H9 (cell line): ENCODE data around the gene RASGEF1C. TPM values are rescaled to one million over a fixed set of nuclear protein-coding genes. Genes with fewer than 3 reads are reported as not detected.

Experiments used
- DNase-seq: peaks from one replicate; pipeline ENCODE4 v3.0.0-alpha.2; 2017
- H2AFZ ChIP-seq: one replicate; pipeline ENCODE4 v1.6.1; 2013; ENCODE audit warnings: mild to moderate bottlenecking, low read length, control low read depth, moderate library complexity
- H2AK5ac ChIP-seq: 2 replicates; pipeline ENCODE4 v1.6.1; 2013; ENCODE audit warnings: low read length, control low read depth, mixed read lengths; ENCODE audit not compliant: insufficient read length
- H2BK120ac ChIP-seq: one replicate; pipeline ENCODE4 v1.6.1; 2013; ENCODE audit warnings: low read depth, mild to moderate bottlenecking, low read length, control low read depth, inconsistent platforms; ENCODE audit not compliant: poor library complexity, severe bottlenecking
- H2BK12ac ChIP-seq: 2 replicates; pipeline ENCODE4 v1.6.1; 2013; ENCODE audit warnings: low read length, control low read depth, mixed read lengths, low read depth; ENCODE audit not compliant: insufficient read length
- H2BK15ac ChIP-seq: 2 replicates; pipeline ENCODE4 v1.6.1; 2013; ENCODE audit warnings: low read depth, low read length, control low read depth
- H2BK20ac ChIP-seq: one replicate; pipeline ENCODE4 v1.6.1; 2013; ENCODE audit warnings: low read depth, mild to moderate bottlenecking, low read length, control low read depth, inconsistent platforms; ENCODE audit not compliant: poor library complexity, severe bottlenecking
- H2BK5ac ChIP-seq: 2 replicates; pipeline ENCODE4 v1.6.1; 2013; ENCODE audit warnings: low read length, control low read depth, mixed read lengths; ENCODE audit not compliant: insufficient read length
- H3K14ac ChIP-seq: 2 replicates; pipeline ENCODE4 v1.6.1; 2013; ENCODE audit warnings: low read length, control low read depth; ENCODE audit not compliant: insufficient read depth
- H3K18ac ChIP-seq: 2 replicates; pipeline ENCODE4 v1.6.1; 2013; ENCODE audit warnings: low read depth, mild to moderate bottlenecking, mixed read lengths, low read length, control low read depth; ENCODE audit not compliant: insufficient read length
- H3K23ac ChIP-seq: 2 replicates; pipeline ENCODE4 v1.6.1; 2013; ENCODE audit warnings: low read length, control low read depth, mixed read lengths, low read depth; ENCODE audit not compliant: insufficient read length
- H3K23me2 ChIP-seq: 2 replicates; pipeline ENCODE4 v1.6.1; 2013; ENCODE audit warnings: low read depth, mild to moderate bottlenecking, mixed read lengths, low read length, control low read depth; ENCODE audit not compliant: insufficient read length, poor library complexity, severe bottlenecking
- H3K27ac ChIP-seq: 2 replicates; pipeline ENCODE4 v1.5.1; 2013; ENCODE audit warnings: low read length, control low read depth, mixed read lengths, low read depth; ENCODE audit not compliant: insufficient read length
- H3K27me3 ChIP-seq: 2 replicates; pipeline ENCODE4 v1.6.1; 2013; ENCODE audit warnings: low read length, control low read depth, inconsistent platforms; ENCODE audit not compliant: insufficient read depth
- H3K4ac ChIP-seq: 2 replicates; pipeline ENCODE4 v1.6.1; 2013; ENCODE audit warnings: low read depth, mild to moderate bottlenecking, control low read depth, inconsistent platforms, low read length, moderate library complexity
- H3K4me1 ChIP-seq: 2 replicates; pipeline ENCODE4 v1.6.1; 2013; ENCODE audit warnings: low read length, control low read depth, inconsistent platforms; ENCODE audit not compliant: insufficient read depth
- H3K4me2 ChIP-seq: 2 replicates; pipeline ENCODE4 v1.6.1; 2013; ENCODE audit warnings: low read length, control low read depth, mixed read lengths; ENCODE audit not compliant: insufficient read length, insufficient read depth
- H3K56ac ChIP-seq: 2 replicates; pipeline ENCODE4 v1.6.1; 2013; ENCODE audit warnings: low read depth, mild to moderate bottlenecking, mixed read lengths, low read length, control low read depth; ENCODE audit not compliant: insufficient read length
- H3K79me1 ChIP-seq: 2 replicates; pipeline ENCODE4 v1.6.1; 2013; ENCODE audit warnings: low read depth, mild to moderate bottlenecking, moderate library complexity, low read length, control low read depth, inconsistent platforms; ENCODE audit not compliant: insufficient read depth, poor library complexity, severe bottlenecking
- H3K79me2 ChIP-seq: 2 replicates; pipeline ENCODE4 v1.6.1; 2013; ENCODE audit warnings: low read length, control low read depth, inconsistent platforms; ENCODE audit not compliant: insufficient read depth
- H3K9ac ChIP-seq: 2 replicates; pipeline ENCODE4 v1.6.1; 2013; ENCODE audit warnings: low read length, control low read depth, mixed read lengths; ENCODE audit not compliant: insufficient read length; ENCODE audit errors: extremely low read depth
- H3K9me3 ChIP-seq: one replicate; pipeline ENCODE4 v1.6.1; 2013; ENCODE audit warnings: low read depth, low read length, inconsistent platforms; ENCODE audit not compliant: control insufficient read depth
- H3T11ph ChIP-seq: one replicate; pipeline ENCODE4 v1.6.1; 2013; ENCODE audit warnings: mild to moderate bottlenecking, low read length, control low read depth, inconsistent platforms
- H4K20me1 ChIP-seq: one replicate; pipeline ENCODE4 v1.6.1; 2013; ENCODE audit not compliant: control insufficient read depth, insufficient read length, insufficient read depth
- H4K5ac ChIP-seq: 2 replicates; pipeline ENCODE4 v1.6.1; 2013; ENCODE audit warnings: low read depth, mild to moderate bottlenecking, mixed read lengths, low read length, control low read depth; ENCODE audit not compliant: insufficient read length
- H4K8ac ChIP-seq: replicated peaks from 2 replicates; pipeline ENCODE4 v1.6.1; 2013; ENCODE audit warnings: low read length, control low read depth, mixed read lengths, low read depth; ENCODE audit not compliant: insufficient read length
- H4K91ac ChIP-seq: 2 replicates; pipeline ENCODE4 v1.6.1; 2013; ENCODE audit warnings: low read depth, mild to moderate bottlenecking, moderate library complexity, mixed read lengths, low read length, control low read depth; ENCODE audit not compliant: insufficient read length
- H3K27ac Mint-ChIP-seq, 3 experiments: 2 replicates in 2 of 3; 3 replicates in 1 of 3; pipeline ENCODE4 v1.8.0; 2020 to 2021; ENCODE audit warnings: mixed read lengths in 3 of 3, mild to moderate bottlenecking in 1 of 3, moderate library complexity in 1 of 3
- H3K27me3 Mint-ChIP-seq: 2 replicates; pipeline ENCODE4 v1.8.0; 2021; ENCODE audit warnings: low read depth, mild to moderate bottlenecking, moderate library complexity, mixed read lengths
- H3K36me3 Mint-ChIP-seq, 3 experiments: 2 replicates in 2 of 3; 3 replicates in 1 of 3; pipeline ENCODE4 v1.8.0; 2020 to 2021; ENCODE audit warnings: low read depth in 3 of 3, mixed read lengths in 3 of 3; ENCODE audit not compliant: insufficient read depth in 1 of 3
- H3K4me1 Mint-ChIP-seq, 2 experiments: 2 replicates each; pipeline ENCODE4 v1.8.0; 2020; ENCODE audit warnings: mixed read lengths in 2 of 2
- H3K4me3 Mint-ChIP-seq, 2 experiments: 2 replicates in 1 of 2; 3 replicates in 1 of 2; pipeline ENCODE4 v1.8.0; 2020 to 2021; ENCODE audit warnings: mild to moderate bottlenecking in 2 of 2, mixed read lengths in 2 of 2, moderate library complexity in 1 of 2
- H3K9me3 Mint-ChIP-seq, 2 experiments: 2 replicates in 1 of 2; 3 replicates in 1 of 2; pipeline ENCODE4 v1.8.0; 2020; ENCODE audit warnings: mild to moderate bottlenecking in 2 of 2, mixed read lengths in 2 of 2, moderate library complexity in 1 of 2
- WGBS: extraction: QIAGEN DNeasy Blood & Tissue Kit; methylation state at CpG from one replicate; pipeline ENCODE4 v1.1.7; 2013; ENCODE audit warnings: missing lambda C conversion rate, low lambda C conversion rate, mixed read lengths; ENCODE audit not compliant: insufficient read length; ENCODE audit errors: extremely low coverage; 5-methylcytosine and 5-hydroxymethylcytosine counted together
- total RNA-seq: library from RNA; stranded (reverse); gene quantifications from 2 replicates; pipeline ENCODE4 v1.2.1, GENCODE V29; 2021
- TF ChIP-seq, protein P1 (sequence below): fragments of 200-600 bp; sonication (generic); conservative IDR thresholded peaks from 3 replicates; pipeline ENCODE4 v1.8.0; 2021; ENCODE audit warnings: antibody characterized with exemption, mild to moderate bottlenecking

Gene RASGEF1C
- total RNA-seq, 1 experiment from 2014 or later: 0.83 TPM

DNA sequence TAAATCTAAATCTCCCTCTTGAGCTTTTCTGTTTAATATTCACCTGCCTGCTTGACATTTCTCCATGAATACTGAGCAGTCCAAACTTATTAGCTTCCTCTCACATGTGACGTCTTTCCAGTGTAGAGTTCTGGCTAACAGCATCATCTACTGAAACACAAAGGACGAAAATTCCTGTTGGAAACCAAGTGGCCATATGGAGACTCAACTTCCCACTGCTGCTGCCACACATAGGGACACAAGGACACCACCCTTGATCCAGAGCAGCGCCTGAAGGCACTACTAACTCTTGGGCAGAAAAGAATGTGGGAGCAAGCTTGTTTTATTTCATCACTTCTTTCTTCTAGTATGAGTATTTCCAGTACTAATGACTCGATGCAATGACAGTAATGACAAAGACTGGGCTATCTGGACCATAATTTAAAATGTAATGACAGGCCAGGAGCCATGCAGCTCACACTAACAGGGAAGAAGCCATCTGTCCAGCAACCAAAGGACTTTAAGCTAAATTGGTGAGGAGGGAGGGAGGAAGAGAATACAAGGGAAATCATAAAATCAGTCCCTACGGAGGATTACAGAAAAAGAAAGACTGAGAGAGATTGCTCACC lies 156.7 kb downstream of the RASGEF1C start:
- H3K9me3 Mint-ChIP-seq: peaks cover 5 to 8% of the 10 kb centered on the region in 2 experiments
- H3K4me1 Mint-ChIP-seq: peaks cover 73 to 75% of the 10 kb centered on the region in 2 experiments
- no peaks in the 10 kb centered on the region for H3K27me3 ChIP-seq
- peaks cover 4% of the 10 kb centered on the region; the same call in 1 of the 2 replicates for H3K4me1 ChIP-seq
- no peak overlapping the region for H3K27ac ChIP-seq
- no peak overlapping the region for H2BK5ac ChIP-seq
- no peak overlapping the region for H2BK120ac ChIP-seq
- H3K56ac ChIP-seq: no peak overlapping the region
- H2AK5ac ChIP-seq: no peak overlapping the region
- H3K79me2 ChIP-seq: peaks cover 17% of the 10 kb centered on the region; the same call in 1 of the 2 replicates
- no peak overlapping the region for H3K4me2 ChIP-seq
- peaks cover 9 to 10% (median 9%) of the 10 kb centered on the region in 3 experiments for H3K36me3 Mint-ChIP-seq
- H3K4ac ChIP-seq: no peak overlapping the region
- no peak overlapping the region for H4K91ac ChIP-seq
- no peaks in the 10 kb centered on the region for H3K9me3 ChIP-seq
- no peaks in the 10 kb centered on the region for H4K20me1 ChIP-seq
- no peak overlapping the region for H2BK12ac ChIP-seq
- H3K18ac ChIP-seq: no peak overlapping the region
- no peak overlapping the region for H3T11ph ChIP-seq
- no peaks in the 10 kb centered on the region for H3K27me3 Mint-ChIP-seq
- H2BK20ac ChIP-seq: no peak overlapping the region
- H3K23ac ChIP-seq: no peak overlapping the region
- WGBS: no CpG with 5 or more reads among the region's 5 CpGs
- no peak for DNase-seq
- H2BK15ac ChIP-seq: no peak overlapping the region
- peak overlapping the region in 1 of 3 experiments; percentile 37; a peak in 2 of 7 replicates for H3K27ac Mint-ChIP-seq
- H2AFZ ChIP-seq: no peak overlapping the region
- no peaks in the 10 kb centered on the region for H3K23me2 ChIP-seq
- no peak overlapping the region for H3K14ac ChIP-seq
- H3K79me1 ChIP-seq: peaks cover 7% of the 10 kb centered on the region
- no peak overlapping the region for H3K9ac ChIP-seq
- H3K4me3 Mint-ChIP-seq: no peak overlapping the region
- H4K8ac ChIP-seq: no peak overlapping the region
- no peak overlapping the region for H4K5ac ChIP-seq
- TF ChIP-seq, protein P1, sequence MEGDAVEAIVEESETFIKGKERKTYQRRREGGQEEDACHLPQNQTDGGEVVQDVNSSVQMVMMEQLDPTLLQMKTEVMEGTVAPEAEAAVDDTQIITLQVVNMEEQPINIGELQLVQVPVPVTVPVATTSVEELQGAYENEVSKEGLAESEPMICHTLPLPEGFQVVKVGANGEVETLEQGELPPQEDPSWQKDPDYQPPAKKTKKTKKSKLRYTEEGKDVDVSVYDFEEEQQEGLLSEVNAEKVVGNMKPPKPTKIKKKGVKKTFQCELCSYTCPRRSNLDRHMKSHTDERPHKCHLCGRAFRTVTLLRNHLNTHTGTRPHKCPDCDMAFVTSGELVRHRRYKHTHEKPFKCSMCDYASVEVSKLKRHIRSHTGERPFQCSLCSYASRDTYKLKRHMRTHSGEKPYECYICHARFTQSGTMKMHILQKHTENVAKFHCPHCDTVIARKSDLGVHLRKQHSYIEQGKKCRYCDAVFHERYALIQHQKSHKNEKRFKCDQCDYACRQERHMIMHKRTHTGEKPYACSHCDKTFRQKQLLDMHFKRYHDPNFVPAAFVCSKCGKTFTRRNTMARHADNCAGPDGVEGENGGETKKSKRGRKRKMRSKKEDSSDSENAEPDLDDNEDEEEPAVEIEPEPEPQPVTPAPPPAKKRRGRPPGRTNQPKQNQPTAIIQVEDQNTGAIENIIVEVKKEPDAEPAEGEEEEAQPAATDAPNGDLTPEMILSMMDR: no peak

Other genes with a start within 250 kb of the RASGEF1C start
- gene RNF130, start 137.5 kb downstream of the RASGEF1C start, total RNA-seq: 76.4 and 80.0 TPM in 2 replicates
- 38.6 and 39.7 TPM in 2 replicates for gene MAPK9, start 82.9 kb upstream of the RASGEF1C start, total RNA-seq
- gene GFPT2, start 144.1 kb upstream of the RASGEF1C start, total RNA-seq: 85.0 and 89.8 TPM in 2 replicates